ENCODE results near the gene LDLRAD2. TPM values are rescaled to one million over a fixed set of nuclear protein-coding genes. Genes with fewer than 3 reads are reported as not detected.

Gene LDLRAD2
- polyA plus RNA-seq, 1 of the 3 experiments (the other 2 are of a cell fraction): 0.02 TPM

DNA sequence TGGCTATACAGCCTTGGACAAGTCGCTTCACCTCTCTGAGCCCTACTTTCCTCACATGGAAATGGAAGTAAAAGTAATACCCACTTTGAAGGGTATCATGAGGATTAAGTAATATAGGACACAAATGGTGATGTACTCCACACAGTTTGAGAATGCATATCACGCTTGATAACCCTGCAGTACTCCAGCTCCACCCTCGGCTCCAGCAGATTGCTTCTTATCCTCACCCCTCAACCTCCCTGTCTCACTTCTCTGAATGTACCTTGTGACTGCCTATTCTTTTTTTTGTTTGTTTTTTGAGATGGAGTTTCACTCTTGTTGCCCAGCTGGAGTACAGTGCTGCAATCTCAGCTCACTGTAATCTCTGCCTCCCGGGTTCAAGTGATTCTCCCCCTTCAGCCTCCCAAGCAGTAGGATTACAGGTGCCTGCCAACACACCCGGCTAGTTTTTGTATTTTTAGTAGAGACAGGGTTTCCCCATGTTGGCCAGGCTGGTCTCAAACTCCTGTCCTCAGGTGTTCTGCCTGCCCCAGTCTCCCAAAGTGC lies 55.5 kb downstream of the LDLRAD2 start:
- TF ChIP-seq POLR2AphosphoS5 (IDR thresholded peaks at IDR 0.05; ENCODE audit: low read depth, low read length) (no peak), SMC3 (IDR thresholded peaks at IDR 0.05; ENCODE audit: low read depth, low read length) (no peak), RAD21 (IDR thresholded peaks at IDR 0.05; ENCODE audit: low read length) (no peak), CHD2 (IDR thresholded peaks at IDR 0.05; ENCODE audit: low read length, partially characterized antibody) (no peak), EP300 (IDR thresholded peaks at IDR 0.05; ENCODE audit: borderline replicate concordance in 1 of 2, low read depth in 1 of 2, low read length in 1 of 2) (no peak), YY1 (IDR thresholded peaks at IDR 0.05; ENCODE audit: low read depth) (no peak)
- WGBS (ENCODE audit: low lambda C conversion rate): 97% methylated on average over 5 of the region's 5 CpGs
- no peak overlapping the region for H3K4me3 ChIP-seq (ENCODE audit: low read depth in 2 of 2, low read length in 1 of 2)
- peaks cover 6 to 15% of the 10 kb centered on the region in 2 experiments; a peak in 3 of 4 replicates for H3K4me1 ChIP-seq (ENCODE audit: control insufficient read depth in 1 of 2, insufficient read depth in 2 of 2, low read depth in 1 of 2, low read length in 1 of 2)
- no peak overlapping the region for H3K4me2 ChIP-seq
- no peaks in the 10 kb centered on the region for H3F3A ChIP-seq (replicated peaks; ENCODE audit: insufficient read depth)
- CTCF ChIA-PET: interaction anchor here (0.8 to 1.1 kb wide), 2 partner anchors 15 to 23 kb away, joined by 3 to 4 read pairs; no protein-coding TSS in a partner anchor
- no peaks in the 10 kb centered on the region for H3K9me3 ChIP-seq
- no peak overlapping the region for H3K27ac ChIP-seq (ENCODE audit: low read depth in 2 of 2, low read length in 1 of 2)
- DNase-seq: no peak
- H4K20me1 ChIP-seq (ENCODE audit: insufficient read depth): no peaks in the 10 kb centered on the region
- no peak overlapping the region for H2AFZ ChIP-seq (ENCODE audit: low read depth)
- H3K9ac ChIP-seq: no peak overlapping the region
- H3K27me3 ChIP-seq (ENCODE audit: insufficient read depth): no peaks in the 10 kb centered on the region
- POLR2A ChIA-PET: no interaction called here
- peaks cover 10 to 13% of the 10 kb centered on the region in 2 experiments for H3K36me3 ChIP-seq (replicated peaks in 1 of 2; ENCODE audit: control insufficient read depth in 1 of 2, insufficient read depth in 2 of 2, low read length in 1 of 2)
- no peaks in the 10 kb centered on the region for H3K9me2 ChIP-seq
- H3K79me2 ChIP-seq (ENCODE audit: insufficient read depth): no peaks in the 10 kb centered on the region

DNA sequence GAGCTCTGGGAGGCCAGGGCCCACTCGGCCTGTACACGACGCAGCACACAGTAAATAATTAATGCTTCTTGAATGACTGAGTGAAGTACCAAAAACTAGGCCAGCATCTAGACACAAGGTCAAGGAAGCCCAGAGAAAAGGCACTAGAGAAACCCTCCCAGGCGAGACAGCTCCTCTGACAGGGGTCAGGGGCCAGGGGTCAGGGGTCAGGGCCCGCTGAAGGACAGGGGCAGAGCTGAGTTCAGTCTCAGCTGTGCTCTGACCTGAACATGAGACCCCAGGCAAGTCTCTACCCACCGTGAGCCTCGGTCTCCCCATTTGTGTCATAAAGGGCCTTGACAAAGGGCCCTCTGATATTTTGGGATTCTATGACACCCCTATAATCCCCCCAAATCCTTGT lies 56.4 kb downstream of the LDLRAD2 start:
- no peaks in the 10 kb centered on the region for H3K27me3 ChIP-seq (ENCODE audit: insufficient read depth)
- no peaks in the 10 kb centered on the region for H3K9me2 ChIP-seq
- no peaks in the 10 kb centered on the region for H4K20me1 ChIP-seq (ENCODE audit: insufficient read depth)
- CTCF ChIA-PET: interaction anchor here (1.1 kb wide), 1 partner anchor 24 kb away, joined by 3 read pairs; no protein-coding TSS in a partner anchor
- peaks cover 13 to 15% of the 10 kb centered on the region in 2 experiments for H3K36me3 ChIP-seq (replicated peaks in 1 of 2; ENCODE audit: control insufficient read depth in 1 of 2, insufficient read depth in 2 of 2, low read length in 1 of 2)
- H3K27ac ChIP-seq (ENCODE audit: low read depth in 2 of 2, low read length in 1 of 2): no peak overlapping the region
- POLR2A ChIA-PET: no interaction called here
- H3K4me2 ChIP-seq: no peak overlapping the region
- H2AFZ ChIP-seq (ENCODE audit: low read depth): no peak overlapping the region
- DNase-seq: no peak
- H3K4me3 ChIP-seq (ENCODE audit: low read depth in 2 of 2, low read length in 1 of 2): no peak overlapping the region
- no peaks in the 10 kb centered on the region for H3K79me2 ChIP-seq (ENCODE audit: insufficient read depth)
- H3K4me1 ChIP-seq (ENCODE audit: control insufficient read depth in 1 of 2, insufficient read depth in 2 of 2, low read depth in 1 of 2, low read length in 1 of 2): peaks cover 6 to 15% of the 10 kb centered on the region in 2 experiments; a peak in 3 of 4 replicates
- WGBS (ENCODE audit: low lambda C conversion rate): 99% methylated on average over 6 of the region's 7 CpGs
- no peaks in the 10 kb centered on the region for H3F3A ChIP-seq (replicated peaks; ENCODE audit: insufficient read depth)
- no peak overlapping the region for H3K9ac ChIP-seq
- no peaks in the 10 kb centered on the region for H3K9me3 ChIP-seq
- TF ChIP-seq SIN3A (IDR thresholded peaks at IDR 0.05; ENCODE audit: borderline replicate concordance, low read depth, low read length): no peak
- TF ChIP-seq, protein P1, sequence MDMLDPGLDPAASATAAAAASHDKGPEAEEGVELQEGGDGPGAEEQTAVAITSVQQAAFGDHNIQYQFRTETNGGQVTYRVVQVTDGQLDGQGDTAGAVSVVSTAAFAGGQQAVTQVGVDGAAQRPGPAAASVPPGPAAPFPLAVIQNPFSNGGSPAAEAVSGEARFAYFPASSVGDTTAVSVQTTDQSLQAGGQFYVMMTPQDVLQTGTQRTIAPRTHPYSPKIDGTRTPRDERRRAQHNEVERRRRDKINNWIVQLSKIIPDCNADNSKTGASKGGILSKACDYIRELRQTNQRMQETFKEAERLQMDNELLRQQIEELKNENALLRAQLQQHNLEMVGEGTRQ (IDR thresholded peaks at IDR 0.05; ENCODE audit: borderline replicate concordance, low read depth, low read length): no peak
- TF ChIP-seq, protein P2, sequence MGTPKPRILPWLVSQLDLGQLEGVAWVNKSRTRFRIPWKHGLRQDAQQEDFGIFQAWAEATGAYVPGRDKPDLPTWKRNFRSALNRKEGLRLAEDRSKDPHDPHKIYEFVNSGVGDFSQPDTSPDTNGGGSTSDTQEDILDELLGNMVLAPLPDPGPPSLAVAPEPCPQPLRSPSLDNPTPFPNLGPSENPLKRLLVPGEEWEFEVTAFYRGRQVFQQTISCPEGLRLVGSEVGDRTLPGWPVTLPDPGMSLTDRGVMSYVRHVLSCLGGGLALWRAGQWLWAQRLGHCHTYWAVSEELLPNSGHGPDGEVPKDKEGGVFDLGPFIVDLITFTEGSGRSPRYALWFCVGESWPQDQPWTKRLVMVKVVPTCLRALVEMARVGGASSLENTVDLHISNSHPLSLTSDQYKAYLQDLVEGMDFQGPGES (IDR thresholded peaks at IDR 0.05; ENCODE audit: low read depth, low read length): no peak
- no peak for TF ChIP-seq TCF12 (IDR thresholded peaks at IDR 0.05)
- TF ChIP-seq, protein P3, sequence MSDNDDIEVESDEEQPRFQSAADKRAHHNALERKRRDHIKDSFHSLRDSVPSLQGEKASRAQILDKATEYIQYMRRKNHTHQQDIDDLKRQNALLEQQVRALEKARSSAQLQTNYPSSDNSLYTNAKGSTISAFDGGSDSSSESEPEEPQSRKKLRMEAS (IDR thresholded peaks at IDR 0.05; ENCODE audit: low read depth): no peak
- TF ChIP-seq, protein P4, sequence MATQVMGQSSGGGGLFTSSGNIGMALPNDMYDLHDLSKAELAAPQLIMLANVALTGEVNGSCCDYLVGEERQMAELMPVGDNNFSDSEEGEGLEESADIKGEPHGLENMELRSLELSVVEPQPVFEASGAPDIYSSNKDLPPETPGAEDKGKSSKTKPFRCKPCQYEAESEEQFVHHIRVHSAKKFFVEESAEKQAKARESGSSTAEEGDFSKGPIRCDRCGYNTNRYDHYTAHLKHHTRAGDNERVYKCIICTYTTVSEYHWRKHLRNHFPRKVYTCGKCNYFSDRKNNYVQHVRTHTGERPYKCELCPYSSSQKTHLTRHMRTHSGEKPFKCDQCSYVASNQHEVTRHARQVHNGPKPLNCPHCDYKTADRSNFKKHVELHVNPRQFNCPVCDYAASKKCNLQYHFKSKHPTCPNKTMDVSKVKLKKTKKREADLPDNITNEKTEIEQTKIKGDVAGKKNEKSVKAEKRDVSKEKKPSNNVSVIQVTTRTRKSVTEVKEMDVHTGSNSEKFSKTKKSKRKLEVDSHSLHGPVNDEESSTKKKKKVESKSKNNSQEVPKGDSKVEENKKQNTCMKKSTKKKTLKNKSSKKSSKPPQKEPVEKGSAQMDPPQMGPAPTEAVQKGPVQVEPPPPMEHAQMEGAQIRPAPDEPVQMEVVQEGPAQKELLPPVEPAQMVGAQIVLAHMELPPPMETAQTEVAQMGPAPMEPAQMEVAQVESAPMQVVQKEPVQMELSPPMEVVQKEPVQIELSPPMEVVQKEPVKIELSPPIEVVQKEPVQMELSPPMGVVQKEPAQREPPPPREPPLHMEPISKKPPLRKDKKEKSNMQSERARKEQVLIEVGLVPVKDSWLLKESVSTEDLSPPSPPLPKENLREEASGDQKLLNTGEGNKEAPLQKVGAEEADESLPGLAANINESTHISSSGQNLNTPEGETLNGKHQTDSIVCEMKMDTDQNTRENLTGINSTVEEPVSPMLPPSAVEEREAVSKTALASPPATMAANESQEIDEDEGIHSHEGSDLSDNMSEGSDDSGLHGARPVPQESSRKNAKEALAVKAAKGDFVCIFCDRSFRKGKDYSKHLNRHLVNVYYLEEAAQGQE (IDR thresholded peaks at IDR 0.05; ENCODE audit: low read depth, low read length): no peak
- TF ChIP-seq, protein P5, sequence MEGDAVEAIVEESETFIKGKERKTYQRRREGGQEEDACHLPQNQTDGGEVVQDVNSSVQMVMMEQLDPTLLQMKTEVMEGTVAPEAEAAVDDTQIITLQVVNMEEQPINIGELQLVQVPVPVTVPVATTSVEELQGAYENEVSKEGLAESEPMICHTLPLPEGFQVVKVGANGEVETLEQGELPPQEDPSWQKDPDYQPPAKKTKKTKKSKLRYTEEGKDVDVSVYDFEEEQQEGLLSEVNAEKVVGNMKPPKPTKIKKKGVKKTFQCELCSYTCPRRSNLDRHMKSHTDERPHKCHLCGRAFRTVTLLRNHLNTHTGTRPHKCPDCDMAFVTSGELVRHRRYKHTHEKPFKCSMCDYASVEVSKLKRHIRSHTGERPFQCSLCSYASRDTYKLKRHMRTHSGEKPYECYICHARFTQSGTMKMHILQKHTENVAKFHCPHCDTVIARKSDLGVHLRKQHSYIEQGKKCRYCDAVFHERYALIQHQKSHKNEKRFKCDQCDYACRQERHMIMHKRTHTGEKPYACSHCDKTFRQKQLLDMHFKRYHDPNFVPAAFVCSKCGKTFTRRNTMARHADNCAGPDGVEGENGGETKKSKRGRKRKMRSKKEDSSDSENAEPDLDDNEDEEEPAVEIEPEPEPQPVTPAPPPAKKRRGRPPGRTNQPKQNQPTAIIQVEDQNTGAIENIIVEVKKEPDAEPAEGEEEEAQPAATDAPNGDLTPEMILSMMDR (IDR thresholded peaks at IDR 0.05): no peak
- TF ChIP-seq FOXM1 (IDR thresholded peaks at IDR 0.05; ENCODE audit: low read depth): no peak
- TF ChIP-seq NFIC (IDR thresholded peaks at IDR 0.05; ENCODE audit: borderline replicate concordance): no peak
- TF ChIP-seq RAD21 (IDR thresholded peaks at IDR 0.05; ENCODE audit: low read length): no peak
- no peak for TF ChIP-seq JUND (IDR thresholded peaks at IDR 0.05)
- TF ChIP-seq, protein P6, sequence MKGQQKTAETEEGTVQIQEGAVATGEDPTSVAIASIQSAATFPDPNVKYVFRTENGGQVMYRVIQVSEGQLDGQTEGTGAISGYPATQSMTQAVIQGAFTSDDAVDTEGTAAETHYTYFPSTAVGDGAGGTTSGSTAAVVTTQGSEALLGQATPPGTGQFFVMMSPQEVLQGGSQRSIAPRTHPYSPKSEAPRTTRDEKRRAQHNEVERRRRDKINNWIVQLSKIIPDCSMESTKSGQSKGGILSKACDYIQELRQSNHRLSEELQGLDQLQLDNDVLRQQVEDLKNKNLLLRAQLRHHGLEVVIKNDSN (IDR thresholded peaks at IDR 0.05; ENCODE audit: borderline replicate concordance, low read depth): no peak
- TF ChIP-seq POLR2AphosphoS5 (IDR thresholded peaks at IDR 0.05; ENCODE audit: low read depth, low read length): no peak
- no peak for TF ChIP-seq RXRA (IDR thresholded peaks at IDR 0.05; ENCODE audit: borderline replicate concordance, low read depth)
- no peak for TF ChIP-seq GABPA (IDR thresholded peaks at IDR 0.05; ENCODE audit: low read depth)
- TF ChIP-seq CHD2 (IDR thresholded peaks at IDR 0.05; ENCODE audit: low read length, partially characterized antibody): no peak

Data from SK-N-SH (cell line).